Lung (tissue), 12 donors: ENCODE measurements around the gene MPI. TPM values are rescaled to one million over a fixed set of nuclear protein-coding genes. Genes with fewer than 3 reads are reported as not detected.

Experiments used
- ATAC-seq: fragments of 200-7000 bp; cut with Tn5 transposase; one replicate; pipeline ENCODE4 v1.9.1; 2020; ENCODE audit warnings: moderate number of reproducible peaks; ENCODE audit not compliant: insufficient read depth, low FRiP score
- DNase-seq, 3 donors: peaks; one replicate each; pipeline ENCODE4 v3.0.0-alpha.2; 2013 to 2017
- H3K27ac ChIP-seq, 2 donors: one replicate each; pipeline ENCODE4 v1.5.1; 2013; ENCODE audit warnings: mild to moderate bottlenecking in 2 of 2, moderate library complexity in 2 of 2, control low read depth in 1 of 2, inconsistent platforms in 1 of 2, low read depth in 1 of 2, low read length in 1 of 2
- H3K27me3 ChIP-seq, 3 donors: one replicate each; pipeline ENCODE4 v1.5.1; 2013; ENCODE audit warnings: low read length in 2 of 3; ENCODE audit not compliant: control insufficient read depth in 3 of 3, insufficient read depth in 3 of 3
- H3K36me3 ChIP-seq, 4 donors: one replicate each; pipeline ENCODE4 v1.5.1; 2013; ENCODE audit warnings: low read length in 4 of 4, mild to moderate bottlenecking in 1 of 4, moderate library complexity in 1 of 4; ENCODE audit not compliant: control insufficient read depth in 4 of 4, insufficient read depth in 4 of 4
- H3K4me1 ChIP-seq, 5 donors: one replicate each; pipeline ENCODE4 v1.5.1; 2013; ENCODE audit warnings: low read length in 5 of 5, mild to moderate bottlenecking in 2 of 5, moderate library complexity in 1 of 5; ENCODE audit not compliant: control insufficient read depth in 5 of 5, insufficient read depth in 5 of 5
- H3K4me3 ChIP-seq: one replicate; pipeline ENCODE4 v1.5.1; 2013; ENCODE audit warnings: mild to moderate bottlenecking, control low read depth, moderate library complexity
- H3K9ac ChIP-seq, 2 donors: one replicate each; pipeline ENCODE4 v1.5.1; 2013; ENCODE audit warnings: low read length in 2 of 2, control low read depth in 1 of 2; ENCODE audit not compliant: insufficient read depth in 1 of 2
- H3K9me3 ChIP-seq, 4 donors: one replicate each; pipeline ENCODE4 v1.5.1; 2013; ENCODE audit warnings: low read length in 3 of 4, mild to moderate bottlenecking in 1 of 4, moderate library complexity in 1 of 4; ENCODE audit not compliant: control insufficient read depth in 4 of 4, insufficient read depth in 3 of 4
- WGBS, 2 donors: extraction: QIAGEN DNeasy Blood & Tissue Kit; methylation state at CpG; one replicate each; pipeline ENCODE4 v1.1.7; 2013; 5-methylcytosine and 5-hydroxymethylcytosine counted together
- polyA plus RNA-seq, 2 donors: library from polyadenylated mRNA; stranded (reverse); fragments of 200-250 nt; gene quantifications; one replicate each; pipeline ENCODE4 v1.2.1, GENCODE V29; 2013
- total RNA-seq, 2 donors: library from RNA; depleted of rRNA in 1 of 2; stranded (reverse); fragments of >200 nt in 1 of 2; gene quantifications; one replicate each; pipeline ENCODE4 v1.2.1, GENCODE V29; 2014 to 2021
- TF ChIP-seq, protein P1 (sequence below): IDR thresholded peaks from 2 replicates; pipeline ENCODE4 v1.5.1; 2012; ENCODE audit warnings: mild to moderate bottlenecking; ENCODE audit errors: control extremely low read depth, extremely low read depth
- donor health status: control.
- donor health status: control.
- donor health status: Bipolar disorder and iron deficiency.
- donor health status: healthy.
- donor health status: DM: yes; HTN: yes; CAD: no.

MPI gene
- total and polyA plus RNA-seq, 4 donors, result 13.7 to 42.4 (median 30.1) TPM

DNA sequence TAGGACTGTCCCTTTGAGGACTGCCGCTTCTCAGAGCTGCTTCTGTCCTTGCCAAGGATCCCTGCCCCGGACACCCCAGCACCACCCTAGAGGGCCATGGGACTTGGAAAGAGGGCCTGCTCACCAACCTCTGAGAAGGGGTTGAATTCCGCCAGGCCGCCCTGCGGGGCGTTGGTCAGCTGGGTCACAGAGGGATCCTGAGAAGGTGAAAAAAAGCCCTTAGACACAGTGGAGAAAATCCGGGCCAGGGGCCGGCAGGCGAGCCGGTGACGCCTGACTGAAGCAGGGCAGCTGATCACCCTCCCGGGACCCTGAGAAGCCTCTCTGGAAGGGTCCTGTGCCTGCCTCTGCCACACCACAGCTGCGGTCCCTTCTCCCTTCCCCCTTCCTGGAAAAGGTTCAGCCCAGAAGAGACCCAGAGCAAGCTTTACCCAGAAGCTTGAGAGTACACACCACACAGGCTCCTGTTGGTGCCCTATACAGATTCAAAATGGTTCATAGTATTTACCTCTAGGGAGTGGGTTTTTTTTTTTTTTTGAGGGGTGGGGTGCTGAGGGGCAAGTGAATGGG is 35.3 kb upstream of the MPI start:
- H3K27me3 ChIP-seq, result no peaks in the 10 kb centered on the region
- H3K4me3 ChIP-seq, result no peak overlapping the region
- ATAC-seq (no peak), DNase-seq (no peak)
- WGBS, 2 donors, result 95 to 99% methylated on average over 13 of the region's 13 CpGs
- H3K9ac ChIP-seq, result no peak overlapping the region
- H3K4me1 ChIP-seq, result peaks cover 0 to 16% (median 6%) of the 10 kb centered on the region in 5 donors
- no peak overlapping the region for H3K27ac ChIP-seq
- H3K9me3 ChIP-seq, result no peaks in the 10 kb centered on the region
- TF ChIP-seq, protein P1, sequence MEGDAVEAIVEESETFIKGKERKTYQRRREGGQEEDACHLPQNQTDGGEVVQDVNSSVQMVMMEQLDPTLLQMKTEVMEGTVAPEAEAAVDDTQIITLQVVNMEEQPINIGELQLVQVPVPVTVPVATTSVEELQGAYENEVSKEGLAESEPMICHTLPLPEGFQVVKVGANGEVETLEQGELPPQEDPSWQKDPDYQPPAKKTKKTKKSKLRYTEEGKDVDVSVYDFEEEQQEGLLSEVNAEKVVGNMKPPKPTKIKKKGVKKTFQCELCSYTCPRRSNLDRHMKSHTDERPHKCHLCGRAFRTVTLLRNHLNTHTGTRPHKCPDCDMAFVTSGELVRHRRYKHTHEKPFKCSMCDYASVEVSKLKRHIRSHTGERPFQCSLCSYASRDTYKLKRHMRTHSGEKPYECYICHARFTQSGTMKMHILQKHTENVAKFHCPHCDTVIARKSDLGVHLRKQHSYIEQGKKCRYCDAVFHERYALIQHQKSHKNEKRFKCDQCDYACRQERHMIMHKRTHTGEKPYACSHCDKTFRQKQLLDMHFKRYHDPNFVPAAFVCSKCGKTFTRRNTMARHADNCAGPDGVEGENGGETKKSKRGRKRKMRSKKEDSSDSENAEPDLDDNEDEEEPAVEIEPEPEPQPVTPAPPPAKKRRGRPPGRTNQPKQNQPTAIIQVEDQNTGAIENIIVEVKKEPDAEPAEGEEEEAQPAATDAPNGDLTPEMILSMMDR, result no peak
- peaks cover 13 to 55% (median 32%) of the 10 kb centered on the region in 4 donors for H3K36me3 ChIP-seq

DNA sequence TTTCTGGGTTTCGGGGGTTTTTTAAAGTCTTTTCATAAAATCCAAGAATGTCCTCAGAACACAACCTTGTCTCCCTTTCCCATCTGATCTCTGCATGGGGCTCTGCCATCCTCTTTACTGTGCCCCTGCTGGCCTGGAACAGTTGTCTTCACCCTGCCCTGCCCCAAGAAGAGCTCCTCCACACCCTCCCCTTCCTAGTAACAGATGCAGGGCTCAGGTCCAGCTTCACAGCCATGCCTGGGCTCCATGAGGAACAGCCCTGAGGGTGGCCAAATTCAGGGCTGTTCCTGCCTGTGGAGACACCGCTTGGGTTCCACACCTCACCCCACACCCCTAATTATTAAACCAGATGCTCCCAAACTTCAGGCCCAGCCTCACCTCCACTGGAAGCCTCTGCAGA is 34.0 kb upstream of the MPI start:
- Histone ChIP-seq H3K27me3 (no peaks in the 10 kb centered on the region), H3K9me3 (no peaks in the 10 kb centered on the region), H3K9ac (no peak overlapping the region), H3K27ac (no peak overlapping the region), H3K4me1 (peaks cover 0 to 18% (median 6%) of the 10 kb centered on the region in 5 donors), H3K4me3 (no peak overlapping the region), H3K36me3 (peaks cover 13 to 44% (median 23%) of the 10 kb centered on the region in 4 donors)
- ATAC-seq (no peak), DNase-seq (no peak)
- WGBS, 2 donors, result 95 to 100% methylated on average over 2 of the region's 2 CpGs
- TF ChIP-seq, protein P1, result no peak

DNA sequence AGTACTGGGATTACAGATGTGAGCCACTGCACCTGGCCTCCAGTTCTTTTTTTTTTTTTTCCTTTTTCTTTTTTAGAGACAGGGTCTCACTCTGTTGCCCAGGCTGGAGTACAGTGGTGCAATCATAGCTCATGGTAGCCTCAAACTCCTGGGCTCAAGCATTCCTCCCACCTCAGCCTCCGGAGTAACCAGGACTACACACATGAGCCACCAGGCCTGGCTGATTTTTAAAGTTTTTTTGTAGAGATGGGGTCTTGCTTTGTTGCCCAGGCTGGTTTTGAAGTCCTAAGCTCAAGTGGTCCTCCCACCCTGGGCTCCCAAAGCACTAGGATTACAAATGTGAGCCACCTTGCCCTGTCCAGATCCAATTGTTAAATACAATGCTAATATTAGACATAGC is 33.3 kb upstream of the MPI start:
- H3K36me3 ChIP-seq, result peaks cover 8 to 38% (median 17%) of the 10 kb centered on the region in 4 donors
- no peaks in the 10 kb centered on the region for H3K9me3 ChIP-seq
- H3K27ac ChIP-seq, result no peak overlapping the region
- H3K27me3 ChIP-seq, result no peaks in the 10 kb centered on the region
- TF ChIP-seq, protein P1, result no peak
- H3K4me1 ChIP-seq, result peaks cover 0 to 18% (median 6%) of the 10 kb centered on the region in 5 donors
- WGBS, 2 donors, result 96 to 100% methylated on average over 1 of the region's 1 CpG
- DNase-seq (no peak), ATAC-seq (no peak)
- H3K9ac ChIP-seq, result no peak overlapping the region
- H3K4me3 ChIP-seq, result no peak overlapping the region

DNA sequence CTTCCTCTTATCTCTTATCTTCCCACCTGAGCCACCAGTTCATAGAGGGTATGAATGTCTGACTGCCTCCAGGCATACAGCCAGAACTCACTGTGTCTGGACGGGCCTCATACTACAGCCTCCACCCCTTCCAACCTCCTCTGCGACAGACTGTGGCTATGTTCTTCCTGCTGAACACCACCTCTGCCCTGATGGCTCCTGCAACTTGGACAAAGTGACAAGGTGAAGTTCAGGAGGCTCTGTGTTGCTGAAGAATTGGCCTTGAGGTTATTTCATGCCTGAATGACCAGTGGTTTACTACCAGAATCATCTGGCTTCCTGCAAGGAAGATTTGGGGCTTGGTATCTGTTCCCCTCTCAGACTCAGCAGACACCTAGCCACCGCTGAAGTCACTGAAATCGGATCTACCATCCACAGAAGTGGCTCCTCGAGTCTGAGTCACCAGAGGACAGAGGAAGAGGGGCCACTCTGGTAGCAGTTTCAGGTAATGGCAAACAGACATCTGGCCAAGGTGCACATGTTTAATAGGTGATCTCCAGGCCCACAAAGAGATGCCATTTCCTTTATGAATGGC is 32.7 kb upstream of the MPI start:
- H3K27ac ChIP-seq, result peak overlapping the region in 1 of 2 donors; percentile 35
- WGBS, 2 donors, result 55 to 57% methylated on average over 5 of the region's 5 CpGs

More for the DNA sequence above, 32.7 kb upstream of the MPI start:
- H3K4me3 ChIP-seq, result no peak overlapping the region
- H3K4me1 ChIP-seq, result peaks cover 0 to 18% (median 6%) of the 10 kb centered on the region in 5 donors
- peaks cover 6 to 31% (median 12%) of the 10 kb centered on the region in 4 donors for H3K36me3 ChIP-seq
- ATAC-seq (no peak), DNase-seq (no peak)
- H3K9ac ChIP-seq, result no peak overlapping the region
- TF ChIP-seq, protein P1, result no peak
- no peaks in the 10 kb centered on the region for H3K9me3 ChIP-seq
- no peaks in the 10 kb centered on the region for H3K27me3 ChIP-seq
